ENCODE results near the gene GALNTL6.

Gene GALNTL6

DNA sequence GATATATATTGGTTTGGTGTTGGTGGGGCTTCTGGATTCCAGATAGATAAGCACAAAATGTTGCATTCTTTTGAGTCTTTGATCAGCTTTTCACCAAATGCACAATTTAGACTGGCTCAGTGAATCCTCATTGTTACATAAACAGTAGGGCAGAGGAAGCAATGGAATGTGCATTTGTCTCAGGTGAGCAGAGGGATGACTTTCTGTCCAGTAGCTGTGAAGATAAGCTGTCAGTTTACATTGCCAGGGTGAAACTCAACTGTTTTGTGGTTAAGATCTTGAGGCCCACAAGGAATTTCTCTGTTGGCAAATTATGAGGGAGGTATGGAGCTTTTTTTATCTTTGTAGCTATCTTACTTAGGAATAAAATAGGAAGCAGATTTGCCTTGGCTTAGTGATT is 168.0 kb downstream of the GALNTL6 start:
- H3K27me3 ChIP-seq (ENCODE audit: insufficient read depth, insufficient read length): no peaks in the 10 kb centered on the region
- TF ChIP-seq SUZ12 (IDR thresholded peaks at IDR 0.05; ENCODE audit: extremely low read depth, insufficient read depth, insufficient read length) (no peak), YY1 (IDR thresholded peaks at IDR 0.05; ENCODE audit: insufficient read depth, insufficient read length) (no peak), ZNF274 (IDR thresholded peaks at IDR 0.05; ENCODE audit: low read depth, low read length) (no peak)
- H3K9me3 ChIP-seq (ENCODE audit: insufficient read depth, low read length): peaks cover 6% of the 10 kb centered on the region; the same call in 1 of the 2 replicates
- no peaks in the 10 kb centered on the region for H3K36me3 ChIP-seq (ENCODE audit: insufficient read depth, insufficient read length, low read length)
- no peak overlapping the region for H3K4me3 ChIP-seq (ENCODE audit: insufficient read length, low read depth)
- no peak for DNase-seq (ENCODE audit: low read depth, low spot score)
- no peaks in the 10 kb centered on the region for H3K4me1 ChIP-seq (ENCODE audit: insufficient read depth, insufficient read length)
- no peak overlapping the region for H3K9ac ChIP-seq (ENCODE audit: insufficient read length, low read depth)

DNA sequence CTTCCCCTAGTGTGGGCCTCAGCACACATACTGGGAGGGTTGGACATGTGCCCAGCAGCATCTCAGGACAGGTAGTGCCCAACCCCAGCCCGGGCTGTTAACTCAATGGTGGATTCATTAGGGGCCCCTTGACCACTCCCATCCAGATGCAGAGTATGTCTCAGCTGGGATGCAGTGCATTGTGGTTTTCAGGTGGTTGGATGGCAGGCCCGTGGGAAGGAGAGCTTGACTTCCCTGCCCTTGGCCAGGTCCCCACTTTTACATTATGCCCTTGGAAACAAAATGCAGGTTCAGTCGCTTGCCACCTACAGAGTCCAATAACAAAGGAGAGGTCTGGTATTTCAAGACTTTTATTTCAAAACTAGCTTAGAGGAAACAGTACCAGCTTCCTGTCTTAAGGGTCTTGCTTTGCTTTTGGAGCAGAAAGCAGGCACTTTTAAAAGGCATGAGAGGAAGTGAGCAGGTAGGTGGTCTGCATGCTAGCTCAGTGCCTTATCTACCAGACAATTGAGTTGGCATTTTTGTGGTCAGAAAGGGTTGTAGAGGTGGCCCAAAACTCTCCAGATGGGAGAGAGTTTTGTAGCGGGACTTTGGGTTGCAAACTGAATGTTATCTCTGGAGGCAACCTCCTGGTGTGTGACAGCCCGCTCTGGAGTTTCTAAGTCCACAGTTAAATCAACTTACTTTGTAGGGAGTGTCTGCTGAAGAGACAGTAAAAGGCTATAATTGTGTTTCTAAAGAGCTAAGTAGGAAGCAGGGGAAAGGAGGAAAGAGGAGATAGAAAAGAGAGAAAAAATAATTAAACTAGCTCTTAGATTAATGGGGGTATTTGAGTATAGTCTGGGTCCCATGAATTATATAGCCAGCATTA is 171.0 kb downstream of the GALNTL6 start:
- H3K9ac ChIP-seq (ENCODE audit: insufficient read length, low read depth): no peak overlapping the region
- no peaks in the 10 kb centered on the region for H3K27me3 ChIP-seq (ENCODE audit: insufficient read depth, insufficient read length)
- no peaks in the 10 kb centered on the region for H3K4me1 ChIP-seq (ENCODE audit: insufficient read depth, insufficient read length)
- H3K4me3 ChIP-seq (ENCODE audit: insufficient read length, low read depth): no peak overlapping the region
- no peak for TF ChIP-seq YY1 (IDR thresholded peaks at IDR 0.05; ENCODE audit: insufficient read depth, insufficient read length)
- TF ChIP-seq SUZ12 (IDR thresholded peaks at IDR 0.05; ENCODE audit: extremely low read depth, insufficient read depth, insufficient read length): no peak
- TF ChIP-seq ZNF274 (IDR thresholded peaks at IDR 0.05; ENCODE audit: low read depth, low read length): no peak
- peak; percentile 25 for DNase-seq (ENCODE audit: low read depth, low spot score)
- H3K9me3 ChIP-seq (ENCODE audit: insufficient read depth, low read length): peaks cover 6% of the 10 kb centered on the region; the same call in 1 of the 2 replicates
- no peaks in the 10 kb centered on the region for H3K36me3 ChIP-seq (ENCODE audit: insufficient read depth, insufficient read length, low read length)

DNA sequence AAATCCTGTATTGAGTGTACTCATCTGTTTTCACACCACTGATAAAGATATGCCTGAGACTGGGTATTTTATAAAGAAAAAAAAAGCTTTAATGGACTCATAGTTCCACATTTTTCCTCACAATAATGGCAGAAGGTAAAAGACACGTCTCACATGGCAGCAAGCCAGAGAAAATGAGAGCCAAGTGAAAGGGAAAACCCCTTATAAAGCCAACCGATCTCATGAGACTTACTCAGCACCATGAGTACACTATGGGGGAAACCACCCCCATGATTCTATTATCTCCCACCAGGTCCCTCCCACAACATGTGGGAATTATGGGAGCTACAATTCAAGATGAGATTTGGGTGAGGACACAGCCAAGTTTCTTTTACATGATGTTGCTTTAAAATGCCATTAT is 171.9 kb downstream of the GALNTL6 start:
- Histone ChIP-seq H3K4me1 (ENCODE audit: insufficient read depth, insufficient read length) (no peaks in the 10 kb centered on the region), H3K4me3 (ENCODE audit: insufficient read length, low read depth) (no peak overlapping the region), H3K9ac (ENCODE audit: insufficient read length, low read depth) (no peak overlapping the region), H3K36me3 (ENCODE audit: insufficient read depth, insufficient read length, low read length) (no peaks in the 10 kb centered on the region), H3K27me3 (ENCODE audit: insufficient read depth, insufficient read length) (no peaks in the 10 kb centered on the region), H3K9me3 (ENCODE audit: insufficient read depth, low read length) (peaks cover 6% of the 10 kb centered on the region; the same call in 1 of the 2 replicates)
- no peak for TF ChIP-seq SUZ12 (IDR thresholded peaks at IDR 0.05; ENCODE audit: extremely low read depth, insufficient read depth, insufficient read length)
- TF ChIP-seq ZNF274 (IDR thresholded peaks at IDR 0.05; ENCODE audit: low read depth, low read length): no peak
- no peak for TF ChIP-seq YY1 (IDR thresholded peaks at IDR 0.05; ENCODE audit: insufficient read depth, insufficient read length)
- no peak for DNase-seq (ENCODE audit: low read depth, low spot score)

DNA sequence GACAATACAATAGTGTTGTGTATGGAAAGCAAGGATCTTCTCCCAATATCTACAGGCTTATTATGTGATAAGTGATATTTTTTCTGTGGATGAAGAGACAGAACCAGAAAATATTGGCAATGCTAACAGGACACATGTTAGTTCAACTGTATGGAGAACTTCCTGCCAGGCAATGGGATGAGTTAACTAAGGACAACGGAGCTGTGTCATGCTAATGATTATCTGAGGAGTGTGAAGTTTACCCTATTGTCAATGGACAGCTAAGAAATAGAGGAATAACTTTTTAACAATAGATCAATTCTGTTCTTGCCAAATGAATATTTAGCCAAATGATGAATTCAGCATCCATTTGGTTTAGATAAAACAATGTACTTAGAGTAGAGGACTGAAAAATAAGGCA is 180.0 kb downstream of the GALNTL6 start:
- Histone ChIP-seq H3K4me1 (ENCODE audit: insufficient read depth, insufficient read length) (no peaks in the 10 kb centered on the region), H3K36me3 (ENCODE audit: insufficient read depth, insufficient read length, low read length) (no peaks in the 10 kb centered on the region), H3K9ac (ENCODE audit: insufficient read length, low read depth) (no peak overlapping the region), H3K9me3 (ENCODE audit: insufficient read depth, low read length) (no peaks in the 10 kb centered on the region), H3K27me3 (ENCODE audit: insufficient read depth, insufficient read length) (no peaks in the 10 kb centered on the region), H3K4me3 (ENCODE audit: insufficient read length, low read depth) (no peak overlapping the region)
- TF ChIP-seq YY1 (IDR thresholded peaks at IDR 0.05; ENCODE audit: insufficient read depth, insufficient read length) (no peak), ZNF274 (IDR thresholded peaks at IDR 0.05; ENCODE audit: low read depth, low read length) (no peak), SUZ12 (IDR thresholded peaks at IDR 0.05; ENCODE audit: extremely low read depth, insufficient read depth, insufficient read length) (no peak)
- DNase-seq (ENCODE audit: low read depth, low spot score): no peak

DNA sequence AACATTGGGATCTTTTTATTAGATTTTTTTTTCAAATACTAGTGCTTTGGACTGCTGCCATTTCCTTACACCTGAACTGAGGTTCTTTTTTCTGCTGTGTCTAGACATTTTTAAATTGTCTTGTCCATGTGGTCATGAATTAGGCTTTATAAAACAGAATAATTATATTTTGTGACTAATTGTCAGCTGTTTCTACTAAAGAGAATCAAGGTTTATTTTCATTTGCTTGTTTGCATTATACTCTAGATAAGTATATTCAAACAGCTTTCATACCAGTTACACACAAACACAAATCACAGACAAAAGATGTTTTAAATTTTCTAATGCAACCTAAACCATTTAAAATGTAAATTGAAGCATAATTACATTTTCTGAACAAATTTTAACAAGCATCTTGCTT is 194.7 kb downstream of the GALNTL6 start:
- Histone ChIP-seq H3K9ac (ENCODE audit: insufficient read length, low read depth) (no peak overlapping the region), H3K36me3 (ENCODE audit: insufficient read depth, insufficient read length, low read length) (no peaks in the 10 kb centered on the region), H3K9me3 (ENCODE audit: insufficient read depth, low read length) (no peaks in the 10 kb centered on the region), H3K27me3 (ENCODE audit: insufficient read depth, insufficient read length) (no peaks in the 10 kb centered on the region), H3K4me3 (ENCODE audit: insufficient read length, low read depth) (no peak overlapping the region), H3K4me1 (ENCODE audit: insufficient read depth, insufficient read length) (no peaks in the 10 kb centered on the region)
- TF ChIP-seq ZNF274 (IDR thresholded peaks at IDR 0.05; ENCODE audit: low read depth, low read length): no peak
- no peak for DNase-seq (ENCODE audit: low read depth, low spot score)

DNA sequence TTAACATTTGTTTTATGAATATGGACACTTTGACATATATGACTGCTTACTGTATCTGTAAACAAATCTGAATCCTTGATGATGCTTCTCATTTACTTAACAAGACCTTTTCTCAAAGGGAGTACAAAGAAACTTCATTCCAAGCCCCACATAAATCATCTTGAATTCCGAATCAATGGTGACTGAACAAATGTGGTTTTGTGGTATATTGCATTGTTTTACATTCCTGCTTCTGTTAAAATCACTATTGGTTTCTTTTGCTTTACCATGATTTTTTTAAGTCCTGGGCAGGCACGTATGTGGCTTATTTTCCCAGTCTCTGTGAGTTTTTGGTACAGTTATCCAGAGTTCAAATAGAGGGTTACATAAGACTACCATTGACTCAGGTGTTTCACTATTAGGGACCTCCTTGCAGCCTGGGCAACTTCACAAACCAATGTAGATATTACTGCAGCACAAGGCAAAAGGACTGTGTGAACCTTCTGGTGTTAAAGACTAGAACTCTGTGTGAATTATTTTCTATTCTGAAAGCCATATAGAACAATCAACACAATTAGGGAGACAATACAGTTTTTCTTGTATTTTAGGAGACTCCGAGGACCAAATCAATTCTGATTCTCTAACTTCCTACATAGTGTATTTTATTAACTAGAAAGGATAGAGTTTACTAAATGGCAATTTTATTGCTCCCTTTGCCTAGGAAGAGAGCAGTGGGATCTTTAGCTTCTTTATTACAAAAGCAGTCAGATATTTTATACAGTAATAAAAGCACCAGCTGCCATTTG is 196.4 kb downstream of the GALNTL6 start:
- Histone ChIP-seq H3K9ac (ENCODE audit: insufficient read length, low read depth) (no peak overlapping the region), H3K9me3 (ENCODE audit: insufficient read depth, low read length) (no peaks in the 10 kb centered on the region), H3K36me3 (ENCODE audit: insufficient read depth, insufficient read length, low read length) (no peaks in the 10 kb centered on the region), H3K4me1 (ENCODE audit: insufficient read depth, insufficient read length) (no peaks in the 10 kb centered on the region), H3K27me3 (ENCODE audit: insufficient read depth, insufficient read length) (no peaks in the 10 kb centered on the region), H3K4me3 (ENCODE audit: insufficient read length, low read depth) (no peak overlapping the region)
- DNase-seq (ENCODE audit: low read depth, low spot score): no peak
- TF ChIP-seq YY1 (IDR thresholded peaks at IDR 0.05; ENCODE audit: insufficient read depth, insufficient read length) (no peak), SUZ12 (IDR thresholded peaks at IDR 0.05; ENCODE audit: extremely low read depth, insufficient read depth, insufficient read length) (no peak), ZNF274 (IDR thresholded peaks at IDR 0.05; ENCODE audit: low read depth, low read length) (no peak)

DNA sequence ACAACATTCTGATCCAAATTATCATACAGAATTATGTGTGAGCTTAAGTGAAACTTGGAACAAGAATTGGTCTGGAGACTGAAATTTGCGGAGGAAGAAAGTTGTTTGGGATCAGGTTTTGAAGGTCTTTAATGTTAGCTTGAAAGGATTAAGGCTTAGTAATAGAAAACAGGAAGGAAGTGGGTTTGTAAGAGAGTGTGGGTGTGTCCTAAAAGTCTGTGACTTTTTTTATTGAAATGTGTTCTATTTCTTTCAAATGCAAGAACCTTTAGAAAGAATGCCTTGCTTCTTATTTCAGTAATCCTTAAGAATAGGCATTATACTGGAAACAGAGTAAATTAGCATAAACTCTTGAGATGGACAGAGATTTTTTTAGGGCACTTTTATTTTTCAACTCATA is 198.0 kb downstream of the GALNTL6 start:
- TF ChIP-seq SUZ12 (IDR thresholded peaks at IDR 0.05; ENCODE audit: extremely low read depth, insufficient read depth, insufficient read length) (no peak), YY1 (IDR thresholded peaks at IDR 0.05; ENCODE audit: insufficient read depth, insufficient read length) (no peak), ZNF274 (IDR thresholded peaks at IDR 0.05; ENCODE audit: low read depth, low read length) (no peak)
- no peak overlapping the region for H3K9ac ChIP-seq (ENCODE audit: insufficient read length, low read depth)
- H3K4me3 ChIP-seq (ENCODE audit: insufficient read length, low read depth): no peak overlapping the region

More for the DNA sequence above, 198.0 kb downstream of the GALNTL6 start:
- Histone ChIP-seq H3K4me1 (ENCODE audit: insufficient read depth, insufficient read length) (no peaks in the 10 kb centered on the region), H3K36me3 (ENCODE audit: insufficient read depth, insufficient read length, low read length) (no peaks in the 10 kb centered on the region), H3K9me3 (ENCODE audit: insufficient read depth, low read length) (no peaks in the 10 kb centered on the region), H3K27me3 (ENCODE audit: insufficient read depth, insufficient read length) (no peaks in the 10 kb centered on the region)
- DNase-seq (ENCODE audit: low read depth, low spot score): no peak
